Activated T-helper 1 cell treated with anti-CD3 and anti-CD28 coated beads, Interleukin-2, amount 50 U/mL, for 16 hours (primary cell): ENCODE measurements around the gene ATF5.

Source experiments
- DNase-seq, 2 donors: peaks; one replicate each; pipeline ENCODE4 v3.0.0-alpha.2; 2020; ENCODE audit warnings: low read depth in 1 of 2, low spot score in 1 of 2

The ATF5 gene, protein sequence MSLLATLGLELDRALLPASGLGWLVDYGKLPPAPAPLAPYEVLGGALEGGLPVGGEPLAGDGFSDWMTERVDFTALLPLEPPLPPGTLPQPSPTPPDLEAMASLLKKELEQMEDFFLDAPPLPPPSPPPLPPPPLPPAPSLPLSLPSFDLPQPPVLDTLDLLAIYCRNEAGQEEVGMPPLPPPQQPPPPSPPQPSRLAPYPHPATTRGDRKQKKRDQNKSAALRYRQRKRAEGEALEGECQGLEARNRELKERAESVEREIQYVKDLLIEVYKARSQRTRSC

DNA sequence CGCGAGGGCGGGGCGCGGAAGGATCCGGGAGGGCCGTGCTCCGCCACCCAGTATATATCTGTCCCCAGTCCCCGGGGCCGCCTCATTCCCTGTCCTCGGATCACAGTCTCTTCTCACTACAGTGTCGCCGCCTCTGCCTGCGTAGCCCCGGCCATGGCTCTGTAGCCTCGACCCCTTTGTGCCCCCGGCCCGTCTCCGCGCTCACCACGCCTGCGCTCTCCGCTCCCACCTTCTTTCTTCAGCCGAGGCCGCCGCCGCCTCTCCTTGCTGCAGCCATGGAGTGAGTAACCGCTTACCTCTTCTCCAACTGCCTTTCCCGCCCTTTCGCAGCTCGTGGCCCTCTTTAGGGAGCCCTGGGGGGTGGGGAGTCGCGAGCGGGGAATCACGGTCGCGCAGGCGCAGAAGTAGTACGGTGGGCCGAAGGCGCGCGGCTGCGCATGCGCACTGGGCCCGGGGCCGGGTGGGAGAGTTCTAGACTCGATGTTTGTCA, at the start of gene ATF5, which contains the start of gene NUP62:
Gene ATF5 (plus strand): TSS at position 85 of the 490 bp plus-strand sequence. CDS start 1,646 bp downstream, outside the sequence.
Gene NUP62 (minus strand): TSS at position 384 of the 490 bp plus-strand sequence. CDS start 19,697 bp downstream, outside the sequence.
- peak; percentile 81 to 86 for DNase-seq

DNA sequence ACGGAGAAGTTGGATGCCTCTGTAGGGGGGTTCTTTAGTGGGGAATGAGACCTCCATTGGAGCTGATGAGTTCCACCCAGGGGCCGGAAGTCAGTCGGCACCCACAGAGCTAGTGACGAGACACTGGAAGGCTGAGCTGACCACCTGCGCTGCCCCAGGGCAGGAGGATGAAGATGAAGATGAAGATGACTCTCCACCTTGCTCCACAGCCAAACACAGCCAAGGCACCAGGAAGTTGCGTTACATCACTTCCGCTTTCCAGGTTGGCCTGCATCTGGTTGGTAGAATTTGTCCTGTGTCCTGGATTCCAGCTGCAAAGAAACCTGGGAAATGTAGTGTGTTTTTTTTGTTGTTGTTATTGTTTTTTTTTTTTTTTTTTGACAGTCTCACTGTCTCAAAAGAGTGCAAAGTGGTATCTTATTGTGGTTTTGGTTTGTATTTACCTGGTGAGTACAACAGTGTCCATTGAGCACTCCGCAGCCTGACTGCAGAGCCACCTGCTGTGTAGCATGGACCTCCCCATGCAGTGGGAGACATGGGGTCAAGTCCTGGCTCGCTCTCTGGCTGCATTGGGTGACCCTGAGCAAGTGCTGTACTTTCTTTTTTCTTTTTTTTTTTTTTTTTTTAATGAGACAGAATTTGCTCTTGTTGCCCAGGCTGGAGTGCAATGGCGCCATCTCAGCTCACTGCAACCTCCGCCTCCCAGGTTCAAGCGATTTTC, 49.6 kb upstream of the ATF5 start:
- DNase-seq: no peak

DNA sequence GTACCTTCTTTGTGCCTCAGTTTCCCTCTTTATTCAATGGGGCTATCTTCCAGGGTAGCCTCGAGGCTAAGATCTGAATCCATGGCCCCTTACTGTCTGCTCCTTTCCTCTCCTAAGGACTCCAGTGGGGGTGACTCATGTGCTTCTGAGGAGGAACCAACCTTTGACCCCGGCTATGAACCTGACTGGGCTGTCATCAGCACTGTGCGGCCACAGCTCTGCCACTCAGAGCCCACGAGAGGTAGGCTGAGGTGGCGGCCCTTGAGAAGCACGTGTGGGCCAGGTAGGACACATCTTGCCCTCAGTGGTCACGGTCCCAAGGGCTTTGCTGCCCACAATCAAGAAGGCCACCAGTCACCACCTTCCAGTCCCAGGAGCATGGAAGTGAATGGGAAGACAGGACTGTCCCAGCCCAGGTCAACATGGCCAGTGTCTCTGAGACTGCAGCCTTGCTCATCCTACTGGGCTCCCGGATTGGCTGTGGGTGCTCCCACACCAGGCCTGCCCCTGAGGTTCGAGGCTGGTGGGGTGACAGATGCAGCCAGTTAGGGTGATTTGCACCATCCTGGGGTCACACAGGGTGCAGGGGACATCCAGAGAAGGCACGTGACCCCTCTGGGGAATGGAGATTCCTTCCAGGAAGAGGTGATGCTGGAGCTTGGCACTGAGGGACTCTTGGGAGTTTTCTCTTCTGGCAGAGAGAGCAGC, 48.7 kb upstream of the ATF5 start:
- no peak for DNase-seq

DNA sequence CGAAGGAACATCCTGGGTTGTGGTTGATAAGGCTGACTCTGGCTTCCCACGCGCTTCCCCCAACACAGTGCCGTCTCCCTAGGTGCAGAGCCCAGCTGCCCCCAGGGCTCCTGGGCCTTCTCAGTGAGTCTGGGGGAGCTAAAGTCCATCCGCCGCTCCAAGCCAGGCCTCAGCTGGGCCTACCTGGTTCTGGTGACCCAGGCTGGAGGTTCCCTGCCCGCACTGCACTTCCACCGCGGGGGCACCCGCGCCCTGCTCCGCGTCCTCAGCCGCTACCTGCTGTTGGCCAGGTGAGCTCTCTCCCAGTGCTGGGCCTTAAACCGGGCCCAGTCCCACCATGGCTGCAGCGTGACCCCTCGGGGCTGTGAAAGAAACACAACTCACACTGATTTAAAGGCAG, 47.8 kb upstream of the ATF5 start:
- DNase-seq: no peak

DNA sequence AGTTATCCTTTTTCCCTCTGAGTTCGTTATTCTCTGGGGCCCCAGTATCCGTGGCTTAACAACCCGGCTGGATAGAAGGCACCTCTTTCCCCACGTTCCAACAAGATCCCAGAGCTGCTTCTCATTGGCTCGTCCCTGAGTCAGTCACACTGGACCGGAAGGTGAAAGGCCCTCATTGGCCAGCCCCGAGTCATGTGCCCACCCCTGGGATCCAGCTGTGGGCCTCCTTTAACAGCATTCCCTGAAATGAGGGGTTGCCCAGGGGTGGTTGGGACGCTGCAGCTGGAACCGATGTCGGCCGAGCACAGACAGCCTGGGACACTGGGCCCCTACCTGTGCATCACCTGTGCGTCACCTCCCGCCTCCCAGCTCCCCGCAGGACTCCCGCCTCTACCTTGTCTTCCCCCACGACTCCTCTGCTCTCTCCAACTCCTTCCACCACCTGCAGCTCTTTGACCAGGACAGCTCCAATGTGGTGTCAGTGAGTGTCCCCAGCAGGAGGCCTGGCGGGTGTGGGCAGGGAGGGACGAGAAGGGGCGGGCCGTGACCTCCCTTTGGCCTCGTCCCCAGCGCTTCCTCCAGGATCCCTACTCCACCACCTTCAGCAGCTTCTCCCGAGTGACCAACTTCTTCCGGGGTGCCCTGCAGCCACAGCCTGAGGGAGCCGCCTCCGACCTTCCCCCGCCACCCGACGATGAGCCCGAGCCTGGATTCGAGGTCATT, 47.2 kb upstream of the ATF5 start:
- DNase-seq: no peak

DNA sequence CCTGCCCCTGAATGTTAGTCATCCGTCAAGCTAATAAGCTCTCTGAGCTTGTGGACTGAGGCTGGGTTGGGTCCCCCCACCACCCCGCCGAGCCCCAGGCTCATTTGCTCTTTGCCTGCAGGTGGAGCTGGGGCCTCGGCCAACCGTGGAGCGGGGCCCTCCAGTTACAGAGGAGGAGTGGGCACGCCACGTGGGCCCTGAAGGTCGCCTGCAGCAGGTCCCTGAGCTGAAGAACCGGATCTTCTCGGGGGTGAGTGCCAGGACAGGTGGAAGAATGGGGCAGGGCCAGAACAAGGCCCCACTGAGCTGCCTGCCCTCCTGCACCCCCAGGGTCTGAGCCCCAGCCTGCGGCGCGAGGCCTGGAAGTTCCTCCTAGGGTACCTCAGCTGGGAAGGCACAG, 46.4 kb upstream of the ATF5 start:
- no peak for DNase-seq

DNA sequence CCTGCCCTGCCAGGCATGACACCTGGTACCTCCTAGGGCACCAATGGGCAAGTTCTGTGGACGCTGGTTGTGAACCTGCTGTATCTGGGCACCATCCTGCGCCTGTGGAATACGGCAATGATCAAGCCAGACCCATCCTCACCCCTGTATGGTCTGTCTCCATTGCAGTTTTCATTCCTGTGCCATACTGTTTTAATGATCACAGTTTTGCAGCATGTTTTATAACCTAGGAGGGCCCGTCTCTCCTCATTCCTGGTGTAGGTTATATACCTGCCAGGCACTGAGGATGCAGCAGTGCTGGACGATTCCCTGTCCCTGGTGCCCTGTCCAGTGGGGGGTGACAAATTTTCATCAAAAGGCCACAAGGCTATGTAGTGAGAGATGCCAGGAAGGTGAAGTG, 45.9 kb upstream of the ATF5 start:
- DNase-seq: no peak

DNA sequence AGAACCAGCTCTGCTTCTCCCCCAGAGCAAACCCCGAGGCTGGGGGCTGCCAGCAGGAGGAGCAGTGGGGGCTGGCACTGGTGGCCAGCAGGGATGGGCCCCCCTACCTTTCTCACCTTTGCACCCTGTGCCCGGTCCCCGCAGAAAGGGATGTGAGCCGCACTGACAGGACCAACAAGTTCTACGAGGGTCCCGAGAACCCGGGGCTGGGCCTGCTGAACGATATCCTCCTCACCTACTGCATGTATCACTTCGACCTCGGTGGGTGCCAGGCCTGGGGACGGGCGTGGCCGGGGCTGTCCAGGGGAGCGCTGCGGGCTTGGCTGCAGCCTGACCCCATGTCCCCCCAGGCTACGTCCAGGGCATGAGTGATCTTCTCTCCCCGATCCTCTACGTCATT, 44.9 kb upstream of the ATF5 start:
- DNase-seq: no peak

DNA sequence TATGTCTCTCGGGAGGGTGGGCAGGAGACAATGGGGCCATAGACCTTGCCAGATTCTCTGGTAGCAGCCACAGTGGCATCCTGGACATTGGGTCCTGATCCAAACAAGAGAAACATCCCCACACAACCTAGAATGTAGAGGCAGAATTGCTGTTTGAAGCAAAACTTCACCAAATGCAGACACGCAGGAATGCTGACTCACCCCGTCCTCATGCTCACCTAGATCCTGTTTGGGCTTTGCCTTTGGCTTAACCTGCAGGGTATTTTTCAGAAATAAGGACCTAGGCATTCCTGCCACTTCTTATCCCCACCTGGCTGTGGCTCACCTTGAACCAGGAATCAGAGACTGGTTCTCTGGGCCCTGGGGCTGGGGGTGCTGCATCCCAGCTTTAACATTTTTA, 44.2 kb upstream of the ATF5 start:
- no peak for DNase-seq

DNA sequence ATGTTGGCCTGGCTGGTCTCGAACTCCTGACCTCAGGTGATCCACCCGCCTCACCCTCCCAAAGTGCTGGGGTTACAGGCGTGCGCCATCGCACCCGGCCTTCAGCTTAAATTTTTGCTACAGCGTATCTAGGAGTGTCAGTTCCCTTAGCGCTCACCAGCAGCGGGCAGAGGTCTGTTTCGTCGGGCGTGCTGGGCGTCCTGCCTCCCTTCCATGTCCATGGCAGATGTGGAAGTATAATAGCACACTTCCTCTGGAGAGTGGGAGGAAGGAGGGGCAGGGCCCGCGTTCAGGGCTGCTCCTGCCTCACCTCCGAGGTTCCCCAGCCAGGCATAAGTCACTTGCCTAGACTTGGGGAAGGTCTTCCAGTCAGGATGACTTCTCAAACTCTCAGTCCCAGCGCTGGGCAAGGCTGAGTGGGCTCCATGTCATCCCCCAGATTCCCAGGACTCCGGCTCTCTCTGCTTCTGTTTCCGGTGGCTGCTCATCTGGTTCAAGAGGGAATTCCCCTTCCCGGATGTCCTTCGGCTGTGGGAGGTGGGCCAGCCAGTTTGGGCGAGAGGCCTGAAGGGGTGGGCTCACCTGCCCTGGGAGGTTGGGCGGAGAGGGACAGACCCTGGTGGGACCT, 41.9 kb upstream of the ATF5 start:
- DNase-seq: no peak

DNA sequence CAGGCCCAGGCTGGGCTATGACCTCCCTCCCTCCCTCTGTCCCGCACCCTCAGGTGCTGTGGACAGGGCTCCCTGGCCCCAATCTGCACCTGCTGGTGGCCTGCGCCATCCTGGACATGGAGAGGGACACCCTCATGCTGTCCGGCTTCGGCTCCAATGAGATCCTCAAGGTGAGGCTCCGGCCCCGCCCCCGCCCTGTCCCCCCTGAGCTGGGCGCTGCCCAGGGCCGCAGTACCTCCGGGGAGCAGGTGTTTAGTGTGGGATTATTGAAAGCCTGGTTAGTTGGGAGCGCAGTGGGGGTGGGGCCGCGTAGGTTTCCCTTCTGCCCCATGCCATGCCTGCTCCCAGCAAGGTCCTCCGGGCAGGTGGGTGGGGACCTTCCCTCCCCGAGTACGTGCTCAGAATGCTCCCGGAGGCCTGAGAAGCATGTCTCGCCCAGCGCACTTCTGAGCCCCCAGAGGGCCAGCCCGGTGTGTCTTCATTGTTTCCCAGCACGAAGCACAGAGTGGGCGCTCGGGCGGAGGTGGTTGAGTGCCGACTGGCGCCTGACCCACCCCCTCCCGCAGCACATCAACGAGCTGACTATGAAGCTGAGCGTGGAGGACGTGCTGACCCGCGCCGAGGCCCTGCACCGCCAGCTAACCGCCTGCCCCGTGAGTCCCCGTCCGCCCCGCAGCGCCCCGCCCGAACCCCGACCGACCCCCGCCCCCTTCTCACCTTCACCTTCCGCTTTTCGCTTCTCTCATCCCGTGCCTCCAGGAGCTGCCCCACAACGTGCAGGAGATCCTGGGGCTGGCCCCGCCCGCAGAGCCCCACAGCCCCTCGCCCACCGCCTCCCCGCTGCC, 41.1 kb upstream of the ATF5 start:
- no peak for DNase-seq

DNA sequence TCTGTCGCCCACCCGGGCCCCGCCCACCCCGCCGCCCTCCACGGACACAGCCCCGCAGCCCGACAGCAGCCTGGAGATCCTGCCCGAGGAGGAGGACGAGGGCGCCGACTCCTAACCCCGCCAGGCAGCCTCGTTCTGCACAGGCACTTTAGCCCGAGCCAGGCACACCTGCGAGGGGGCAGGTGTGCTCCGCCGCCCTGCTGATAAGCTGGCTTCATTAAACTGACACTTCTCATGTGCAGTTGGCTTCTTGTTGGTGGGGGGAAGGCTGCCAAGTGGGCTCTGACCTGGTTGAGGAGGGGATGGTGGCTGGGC, 40.5 kb upstream of the ATF5 start:
- no peak for DNase-seq

DNA sequence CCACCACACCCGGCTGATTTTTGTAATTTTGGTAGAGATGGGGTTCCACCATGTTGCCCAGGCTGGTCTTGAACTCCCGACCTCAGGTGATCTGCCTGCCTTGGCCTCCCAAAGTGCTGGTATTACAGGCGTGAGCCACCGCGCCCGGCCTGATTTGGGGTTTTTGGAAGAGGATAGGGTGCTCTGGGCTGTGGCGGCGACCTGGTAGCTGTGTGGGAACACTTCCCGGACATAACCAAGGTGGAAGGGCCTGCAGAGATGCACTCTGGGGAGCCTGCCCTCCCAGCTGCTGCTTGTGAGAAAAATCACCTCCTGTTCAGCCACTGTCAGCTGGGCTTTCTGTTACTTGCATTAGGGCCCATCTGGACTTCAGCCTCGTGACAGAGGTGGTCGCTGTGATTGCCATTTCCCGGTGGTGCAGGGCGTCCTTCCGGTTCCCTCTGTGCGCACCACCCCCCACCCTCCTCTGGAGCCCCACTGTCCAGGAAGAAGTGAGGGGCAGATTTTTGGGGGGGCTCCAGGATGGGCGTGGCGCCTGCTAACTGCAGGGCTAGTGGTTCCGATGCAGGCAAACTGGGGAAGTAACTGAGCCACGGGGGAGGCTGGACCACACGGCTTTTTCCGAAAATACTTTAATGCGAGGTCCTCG, 39.8 kb upstream of the ATF5 start:
- no peak for DNase-seq

DNA sequence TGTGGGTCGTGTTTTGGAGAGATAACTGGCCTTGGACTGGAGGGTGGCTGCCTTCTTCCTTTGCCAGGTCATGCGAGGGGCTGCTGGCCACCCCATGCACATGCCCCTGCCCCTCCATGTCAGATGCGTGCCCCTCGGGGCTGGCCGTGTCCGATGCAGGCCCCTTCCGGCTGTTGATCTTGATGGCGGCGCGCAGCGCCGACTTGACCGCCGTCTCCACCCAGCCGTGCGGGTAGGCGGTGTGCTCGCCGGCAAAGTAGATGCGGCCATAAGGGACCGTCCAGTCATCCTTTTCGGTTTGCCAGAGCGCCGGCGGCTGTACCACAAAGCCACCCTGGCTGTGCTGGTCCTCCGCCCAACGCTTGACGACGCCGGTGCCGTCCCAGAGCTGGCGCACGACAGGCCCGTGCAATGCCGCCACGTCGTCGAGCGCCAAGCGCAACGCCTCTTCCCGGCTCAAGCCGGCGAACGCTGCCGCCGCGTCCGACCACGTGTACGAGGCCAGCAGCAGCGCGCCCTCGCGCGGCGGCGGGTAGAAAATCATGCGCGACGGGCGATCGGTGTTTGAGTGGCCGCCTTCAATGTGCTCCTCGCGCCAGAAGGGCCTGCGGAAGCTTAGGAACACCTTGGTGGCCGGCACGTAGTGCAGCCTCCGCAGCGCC, 39.2 kb upstream of the ATF5 start:
- DNase-seq: peak; percentile 45 to 65

DNA sequence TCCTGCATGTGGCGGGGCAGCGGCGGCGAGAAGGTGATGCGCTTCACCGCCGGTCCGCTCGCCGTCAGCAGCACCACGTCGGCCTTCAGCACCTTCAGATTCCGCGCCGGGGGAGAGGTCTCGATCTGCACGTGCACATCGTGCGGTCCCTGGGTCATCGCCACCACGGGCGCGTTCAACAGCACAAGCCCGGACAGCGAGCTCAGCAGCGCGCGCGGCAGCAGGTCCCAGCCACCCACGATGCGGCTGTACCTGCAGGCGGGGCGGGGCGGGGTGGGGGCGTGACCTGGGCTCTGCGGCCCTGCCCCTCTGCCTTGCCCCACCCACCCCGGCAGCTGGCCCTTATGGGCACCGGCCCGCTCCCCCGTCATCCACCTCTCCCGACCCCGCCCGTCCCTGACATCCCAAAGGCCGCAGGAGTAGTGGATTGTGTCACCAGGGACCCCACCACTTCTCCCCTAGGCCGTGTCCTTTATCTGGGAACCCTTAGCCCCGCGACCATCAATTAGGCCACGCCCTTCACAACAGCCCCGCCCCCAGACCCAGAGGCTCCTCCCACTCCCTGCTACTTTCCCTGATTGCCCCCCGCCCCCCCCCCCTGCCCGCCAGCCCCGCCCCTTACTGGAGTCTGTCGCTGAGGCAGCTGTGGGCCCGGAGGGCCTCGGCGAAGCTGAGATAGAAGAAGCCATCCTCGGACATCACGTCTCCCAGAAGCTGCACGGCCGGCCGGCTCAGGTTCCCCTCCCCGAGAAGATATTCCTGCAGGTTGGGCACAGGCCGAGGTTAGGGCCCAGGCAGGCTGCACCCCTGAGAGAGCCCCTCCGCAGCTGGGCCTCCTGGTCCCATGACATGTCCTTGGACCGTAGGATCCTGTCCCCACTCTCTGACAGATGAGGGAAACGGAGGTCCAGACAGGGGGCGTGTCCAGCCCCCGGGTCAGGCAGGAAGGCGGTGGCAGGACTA, 38.4 kb upstream of the ATF5 start:
- peak; percentile 40 to 54 for DNase-seq

DNA sequence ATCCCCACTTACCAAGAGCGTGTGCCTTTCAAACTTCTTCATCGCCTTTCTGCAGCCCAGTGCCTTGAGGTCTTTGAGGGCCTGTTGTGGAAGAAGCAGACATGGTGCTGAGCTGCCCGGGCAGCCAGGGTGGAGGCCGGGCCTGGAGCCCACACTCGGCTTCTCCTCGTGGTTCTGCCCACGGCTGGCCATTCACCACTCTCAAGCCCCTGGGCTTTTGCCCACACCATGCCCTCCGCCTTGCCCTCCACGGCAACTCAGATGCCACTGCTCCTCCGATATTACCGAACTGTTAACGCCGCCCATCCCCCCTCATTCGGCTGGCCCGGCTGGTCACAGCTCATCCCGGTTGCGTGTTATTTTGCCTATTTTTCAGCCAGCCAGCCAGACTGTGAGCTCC, 37.6 kb upstream of the ATF5 start:
- no peak for DNase-seq

DNA sequence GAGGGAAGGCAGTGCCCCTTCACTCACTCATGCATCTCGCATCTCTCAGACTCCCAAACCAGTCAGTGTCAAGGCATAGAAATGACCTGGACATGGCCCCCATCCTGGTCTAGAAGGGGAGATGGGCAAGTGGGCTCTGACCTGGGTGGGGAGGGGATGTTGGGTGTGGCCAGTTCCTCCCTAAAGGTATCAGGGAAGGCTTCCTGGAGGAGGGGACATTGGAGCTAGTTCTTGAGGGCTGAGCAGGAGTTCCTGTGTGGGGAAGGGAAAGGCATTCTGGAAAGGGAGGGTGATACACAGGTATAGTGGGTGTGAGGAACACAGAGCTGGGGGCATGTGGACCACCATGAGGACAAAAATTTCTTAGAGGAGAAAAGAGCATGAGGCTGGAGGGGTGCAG, 36.3 kb upstream of the ATF5 start:
- DNase-seq: no peak
